ENCODE results near the gene APLF.
"Not testable (repeated sequence)": the region's sequence is repeated elsewhere in the genome, so short reads cannot be mapped to it uniquely, and the experiment has no call there.

APLF gene

DNA sequence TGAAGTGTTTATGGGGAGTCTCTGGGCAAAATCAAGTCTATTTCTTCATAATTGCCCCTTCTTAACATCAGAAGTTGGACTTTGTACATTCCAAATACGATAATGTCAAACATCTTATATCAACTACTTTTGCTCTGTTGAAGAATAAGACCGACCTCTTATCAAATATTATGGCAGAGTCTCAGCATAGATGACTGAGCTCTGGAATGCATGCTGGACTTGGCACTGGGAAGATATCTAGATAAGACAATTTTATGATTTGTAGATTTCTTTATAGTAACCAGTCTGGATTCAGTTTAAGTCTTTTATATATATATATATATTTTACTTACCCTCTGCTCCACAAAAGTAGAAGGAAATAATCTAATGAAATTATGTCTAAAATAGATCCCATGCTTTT lies 8.2 kb downstream of the APLF start:
- DNase-seq, result no peak

GRCh38 chr2:68476454-68476853 lies 9.1 kb downstream of the APLF start:
- DNase-seq, result no peak

GRCh38 chr2:68478688-68479087 lies 11.3 kb downstream of the APLF start:
- no peak for DNase-seq

DNA sequence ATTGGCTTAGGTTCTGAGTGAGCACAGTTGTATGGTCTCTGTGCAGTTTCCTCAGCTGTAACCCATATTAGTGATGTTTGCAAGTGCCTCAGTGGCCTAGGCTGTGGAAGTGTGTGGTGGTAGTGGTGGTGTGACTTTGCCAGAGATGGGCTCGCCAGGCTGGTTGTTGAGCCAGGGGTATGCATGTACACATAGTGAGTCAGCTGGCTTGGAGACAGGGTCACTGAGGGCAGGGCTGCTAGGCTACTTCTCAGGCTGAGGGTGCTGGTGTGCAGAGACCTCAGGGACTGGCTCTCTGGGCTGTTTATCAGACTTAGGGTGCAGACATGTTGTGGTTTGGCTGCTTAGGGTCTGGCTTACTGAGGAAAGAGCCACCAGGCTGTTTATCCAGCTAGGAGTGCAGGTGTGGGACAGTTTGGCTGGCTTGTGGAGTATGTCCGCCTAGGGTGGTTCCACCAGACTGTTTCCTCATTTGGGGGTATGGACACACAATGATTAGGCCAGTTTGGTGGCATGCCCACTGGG lies 15.0 kb downstream of the APLF start:
- DNase-seq, result no peak

DNA sequence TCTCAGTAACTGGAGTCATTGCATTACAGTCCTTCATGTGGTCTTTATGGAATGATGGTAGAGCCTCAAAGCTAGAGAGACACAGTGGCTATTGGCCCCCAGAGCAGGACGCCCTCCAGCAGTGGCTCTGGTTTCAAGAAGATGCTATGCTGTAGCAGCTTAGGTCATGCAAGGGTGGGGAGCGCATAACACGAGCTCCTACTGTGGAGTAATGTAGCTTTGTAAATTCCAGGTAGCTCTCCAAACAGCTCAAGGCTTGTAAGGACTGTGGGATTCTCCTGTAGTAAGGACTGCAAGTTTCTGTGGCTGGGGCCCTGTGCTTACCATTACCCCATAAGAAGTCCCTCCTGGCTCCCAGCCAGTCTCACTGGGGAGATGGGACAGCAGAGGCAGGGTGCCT lies 15.6 kb downstream of the APLF start:
- no peak for DNase-seq

GRCh38 chr2:68487773-68488355 lies 20.5 kb downstream of the APLF start:
- no peak for DNase-seq

- DNase-seq, result not testable (repeated sequence)
Measured at GRCh38 chr2:68488605-68489004, 21.2 kb downstream of the APLF start.

DNA sequence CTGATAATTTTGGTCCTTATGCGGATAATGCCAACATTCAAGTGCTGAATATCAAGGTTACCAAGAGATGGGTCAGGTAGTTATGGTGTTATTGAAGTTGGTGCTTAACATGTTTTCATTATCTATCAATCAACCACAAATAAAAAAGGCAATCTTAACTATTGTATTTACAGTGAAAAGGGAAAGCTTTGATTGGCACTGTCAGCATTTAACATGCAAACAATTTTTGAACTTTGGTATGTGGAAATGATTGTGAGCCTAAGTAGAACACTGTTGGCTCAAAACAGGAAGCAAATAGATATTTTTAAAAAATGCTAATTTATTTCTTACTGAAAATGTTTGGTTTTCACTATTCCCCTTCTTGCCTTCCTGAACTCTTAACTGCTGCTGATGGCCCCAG lies 21.9 kb downstream of the APLF start:
- no peak for DNase-seq

- DNase-seq, result no peak
Measured at GRCh38 chr2:68491582-68491981, 24.2 kb downstream of the APLF start.

DNA sequence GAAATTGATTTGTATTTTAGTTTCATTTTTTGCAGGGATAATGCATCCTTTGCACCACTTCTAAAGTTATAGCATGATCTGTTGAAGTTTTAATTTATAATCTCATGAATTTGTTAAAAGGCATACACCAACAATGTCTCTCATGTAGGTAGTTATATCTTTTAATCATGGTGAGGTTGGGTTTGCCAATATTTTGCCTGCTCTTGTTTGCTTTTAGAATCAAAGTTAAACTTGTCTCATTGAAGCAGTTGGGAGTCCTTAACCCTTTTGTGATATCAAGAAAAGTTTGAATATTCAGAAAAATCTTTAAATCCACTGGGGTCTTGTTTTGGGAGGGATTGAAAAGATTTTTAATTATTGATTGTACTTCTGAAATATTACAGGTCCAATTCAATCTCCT lies 31.7 kb downstream of the APLF start:
- DNase-seq, result no peak

DNA sequence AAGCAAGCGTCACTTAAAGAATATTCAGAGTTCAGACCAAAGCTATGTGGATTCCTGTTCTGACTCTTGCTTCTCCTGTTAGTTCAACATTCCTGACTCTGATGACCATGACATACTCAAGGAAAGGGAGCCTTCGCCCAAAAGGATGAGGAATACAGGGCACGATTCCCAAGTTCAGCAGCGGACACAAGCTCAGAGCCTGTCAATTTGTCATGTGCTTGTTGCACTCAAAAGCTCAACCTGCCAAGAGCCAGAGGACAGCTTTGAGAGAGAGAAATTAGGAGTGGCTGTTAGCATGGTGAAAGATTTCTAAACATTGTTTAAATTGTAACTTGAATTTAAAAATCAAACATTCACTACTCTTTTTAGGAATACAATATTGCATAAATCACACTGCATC lies 33.3 kb downstream of the APLF start:
- no peak for DNase-seq

GRCh38 chr2:68501768-68502167 lies 34.4 kb downstream of the APLF start:
- no peak for DNase-seq

DNA sequence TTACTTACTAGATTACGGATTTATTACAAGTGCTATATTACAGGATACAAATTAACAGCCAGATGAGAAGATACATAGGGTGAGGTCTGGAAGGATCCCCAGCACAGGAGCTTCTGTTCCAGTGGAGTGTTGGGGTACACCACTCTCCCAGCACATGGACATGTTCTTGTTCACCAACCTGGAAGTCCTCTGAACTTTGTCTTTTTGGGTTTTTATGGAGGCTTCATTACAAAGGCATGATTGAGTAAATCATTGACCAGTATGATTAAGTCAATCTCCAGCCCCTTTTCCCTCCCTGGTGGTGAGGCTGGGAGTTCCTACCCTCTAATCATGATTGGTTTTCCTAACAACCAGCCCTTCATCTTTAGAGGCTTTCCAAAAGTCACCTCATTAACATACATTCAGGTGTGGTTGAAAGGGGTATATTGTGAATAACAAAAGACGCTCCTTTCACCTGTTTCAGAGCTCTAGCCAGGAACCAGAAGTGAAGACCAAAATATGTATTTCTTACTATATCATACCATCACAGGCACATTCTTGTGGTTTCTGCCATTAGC lies 38.3 kb downstream of the APLF start:
- no peak for DNase-seq

GRCh38 chr2:68506170-68506569 lies 38.8 kb downstream of the APLF start:
- no peak for DNase-seq

GRCh38 chr2:68512326-68512725 lies 44.9 kb downstream of the APLF start:
- DNase-seq, result no peak

- no peak for DNase-seq
Measured at GRCh38 chr2:68512966-68513365, 45.6 kb downstream of the APLF start.

- DNase-seq, result no peak
Measured at GRCh38 chr2:68514316-68514929, 47.0 kb downstream of the APLF start.

DNA sequence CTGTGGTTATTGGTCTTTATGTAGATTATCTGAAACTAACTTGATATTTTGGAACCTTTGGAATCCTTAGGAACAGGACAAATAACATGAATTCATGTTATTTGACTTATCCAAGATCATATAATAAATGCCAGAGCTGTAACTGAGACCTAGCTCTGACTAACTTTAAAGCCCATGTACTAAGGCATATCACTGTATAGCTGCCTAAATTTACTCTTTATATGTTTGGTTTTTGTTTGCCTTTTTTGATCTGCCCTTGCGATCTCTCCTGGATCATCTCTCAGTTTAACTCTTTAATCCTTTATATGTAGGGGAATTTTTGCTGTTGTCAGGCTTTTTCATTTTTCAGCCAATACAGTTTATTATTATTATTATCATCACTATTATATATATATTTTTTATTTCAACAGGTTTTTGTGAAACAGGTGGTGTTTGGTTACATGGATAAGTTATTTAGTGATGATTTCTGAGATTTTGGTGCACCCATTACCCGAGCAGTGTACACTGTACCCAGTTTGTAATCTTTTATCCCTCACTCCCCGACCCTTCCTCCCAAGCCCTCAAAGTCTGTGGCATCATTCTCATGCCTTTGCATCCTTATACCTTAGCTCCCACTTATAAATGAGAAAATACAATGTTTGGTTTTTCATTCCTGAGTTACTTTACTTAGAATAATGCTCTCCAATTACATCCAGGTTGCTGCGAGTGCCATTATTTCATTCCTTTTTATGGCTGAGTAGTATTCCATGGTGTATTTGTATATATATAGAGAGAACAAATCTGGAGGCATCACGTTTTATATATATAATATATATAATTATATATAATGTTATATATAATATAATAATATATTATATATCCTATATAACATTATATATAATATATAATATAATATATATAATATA lies 48.9 kb downstream of the APLF start:
- DNase-seq, result no peak

DNA sequence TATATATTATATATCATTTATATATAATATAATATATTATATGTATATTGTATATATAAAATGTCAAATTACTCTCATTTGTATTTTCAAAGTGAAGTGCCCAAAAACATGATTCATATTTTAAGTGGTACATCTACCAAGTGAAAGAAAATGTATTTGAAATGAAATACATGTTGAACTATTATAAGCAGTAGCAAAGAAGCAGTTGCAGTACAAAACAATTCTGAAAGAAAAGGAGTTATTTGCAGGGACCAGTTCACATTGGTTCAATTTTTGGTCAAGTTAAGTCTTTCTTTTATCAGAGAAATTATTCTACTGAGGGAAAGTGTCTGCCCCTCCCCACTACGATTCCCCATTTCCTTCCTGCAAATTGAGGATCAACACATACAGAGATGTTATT lies 51.9 kb downstream of the APLF start:
- no peak for DNase-seq

GRCh38 chr2:68521037-68521436 lies 53.7 kb downstream of the APLF start:
- DNase-seq, result no peak

GRCh38 chr2:68526943-68527342 lies 59.6 kb downstream of the APLF start:
- not testable (repeated sequence) for DNase-seq
